K562 (cell line): ENCODE data around the gene ZFP57. TPM values are rescaled to one million over a fixed set of nuclear protein-coding genes. Genes with fewer than 3 reads are reported as not detected.

Experiments used
- ATF6 ChIP-seq: sonication (generic); formaldehyde crosslinking; IDR thresholded peaks from 2 replicates; pipeline ENCODE4 v1.4.0; 2020; ENCODE audit warnings: mild to moderate bottlenecking, missing genetic modification reagents
- COPS2 ChIP-seq: fragments of 450-650 bp; conservative IDR thresholded peaks from 2 replicates; pipeline ENCODE4 v1.6.1; 2016; ENCODE audit warnings: mild to moderate bottlenecking, moderate library complexity
- ELF4 ChIP-seq: fragments of 450-650 bp; formaldehyde crosslinking; IDR thresholded peaks from 2 replicates; pipeline ENCODE4 v1.4.0; 2022; ENCODE audit warnings: missing genetic modification characterization
- FOSL1 ChIP-seq: fragments of 200-800 bp; sonication (Bioruptor generic); conservative IDR thresholded peaks from 2 replicates; pipeline ENCODE4 v1.6.1; 2016; ENCODE audit warnings: missing genetic modification characterization, missing compliant biosample characterization
- FOXP1 ChIP-seq: sonication (generic); formaldehyde crosslinking; IDR thresholded peaks from 2 replicates; pipeline ENCODE4 v1.8.0; 2022; ENCODE audit warnings: mild to moderate bottlenecking, missing genetic modification reagents
- FUS ChIP-seq: fragments of 200-400 bp; formaldehyde crosslinking; optimal IDR thresholded peaks from 2 replicates; pipeline ENCODE3; 2017; ENCODE audit warnings: low read depth, low read length
- UBTF ChIP-seq, 2 experiments: IDR thresholded peaks; 2 replicates each; pipeline ENCODE4 v1.6.1; 2012; ENCODE audit warnings: improper control_type of control experiment in 2 of 2, low read depth in 2 of 2, low read length in 2 of 2, borderline replicate concordance in 1 of 2
- ZMIZ1 ChIP-seq, 2 experiments: fragments of 150-350 bp in 1 of 2; IDR thresholded peaks; 2 replicates each; pipeline ENCODE4 v1.6.1; 2012 to 2016; ENCODE audit warnings: low read depth in 2 of 2, low read length in 2 of 2, mild to moderate bottlenecking in 1 of 2, moderate library complexity in 1 of 2
- polyA plus RNA-seq, 8 experiments: library from polyadenylated mRNA; depleted of rRNA in 4 of 8; stranded (reverse) in 5 of 8; unstranded in 3 of 8; fragments of >200 nt; fragmentation: Nextera tagmentation in 2 of 8; fragmentation: Illumina TruSeq in 1 of 8; extraction: Ambion mirVana in 2 of 8; extraction: Trizol in 1 of 8; gene quantifications; 2 replicates each; pipeline versions ENCODE4 v1.2.1 to v1.2.3, GENCODE V29; 2011 to 2014; ENCODE audit warnings: inconsistent platforms in 1 of 8, missing spikeins in 1 of 8
- total RNA-seq, 7 experiments: library from RNA; depleted of rRNA in 6 of 7; stranded (reverse); fragments of >200 nt in 6 of 7; fragmentation: Illumina TruSeq in 2 of 7; extraction: Trizol in 2 of 7; gene quantifications; 2 replicates each; pipeline versions ENCODE4 v1.2.1 to v1.2.3, GENCODE V29; 2011 to 2021; ENCODE audit warnings: low replicate concordance in 1 of 7
- TF ChIP-seq, protein P1 (sequence below): sonication (generic); formaldehyde crosslinking; IDR thresholded peaks from 2 replicates; pipeline ENCODE4 v1.8.1; 2023; ENCODE audit warnings: mild to moderate bottlenecking, missing genetic modification reagents
- TF ChIP-seq, protein P2 (sequence below): fragments of 450-650 bp; IDR thresholded peaks from 2 replicates; pipeline ENCODE4 v1.6.1; 2018; ENCODE audit warnings: mild to moderate bottlenecking, low read depth; ENCODE audit not compliant: partially characterized antibody

Gene ZFP57
- total and polyA plus RNA-seq, 9 of the 15 experiments (the other 6 are each of a cell fraction or from before 2014, with no cell fraction given) = 0.04 to 0.28 (median 0.13) TPM

DNA sequence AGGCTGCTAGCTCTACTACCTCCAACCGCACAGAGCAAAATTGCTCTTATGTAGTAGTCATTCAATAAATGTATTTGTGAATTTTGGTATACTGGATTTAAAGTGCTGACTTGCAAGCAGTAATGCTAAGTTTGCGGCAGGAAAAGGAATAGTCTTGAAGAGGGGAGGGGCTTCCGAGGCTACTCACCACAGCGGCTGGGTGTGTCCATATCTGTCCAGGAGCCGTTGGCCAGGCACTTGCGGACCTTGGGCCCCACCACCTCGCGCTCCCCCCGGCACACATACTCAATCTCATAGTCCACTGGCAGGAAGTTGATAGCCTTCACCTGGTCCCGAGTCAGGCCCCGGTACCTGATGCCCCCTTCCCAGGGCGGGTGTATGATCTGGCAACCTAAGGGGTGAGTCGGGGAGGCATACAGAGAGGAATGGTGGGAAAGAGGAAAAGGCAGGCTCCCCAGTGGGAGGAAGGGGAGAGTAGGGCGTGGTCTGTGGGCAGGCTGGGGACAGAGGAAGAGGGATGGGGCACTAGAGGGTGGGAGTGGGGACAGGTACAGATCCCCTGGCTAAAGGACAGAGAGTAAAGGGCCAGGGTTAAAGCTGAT lies 49.6 kb downstream of the ZFP57 start (continued):
- no peak for TF ChIP-seq ZMIZ1 (IDR thresholded peaks at IDR 0.05; ENCODE audit: low read depth in 2 of 2, low read length in 2 of 2)
- TF ChIP-seq UBTF (IDR thresholded peaks at IDR 0.05; ENCODE audit: borderline replicate concordance in 1 of 2, low read depth in 2 of 2, low read length in 2 of 2) = 0 out of 4 replicates have a peak, but pooled peaks have one; percentile 49 to 50
- TF ChIP-seq COPS2 = no peak
- no peak for TF ChIP-seq FUS
- TF ChIP-seq ATF6 (CRISPR knock-in tag) = no peak
- TF ChIP-seq, protein P1, sequence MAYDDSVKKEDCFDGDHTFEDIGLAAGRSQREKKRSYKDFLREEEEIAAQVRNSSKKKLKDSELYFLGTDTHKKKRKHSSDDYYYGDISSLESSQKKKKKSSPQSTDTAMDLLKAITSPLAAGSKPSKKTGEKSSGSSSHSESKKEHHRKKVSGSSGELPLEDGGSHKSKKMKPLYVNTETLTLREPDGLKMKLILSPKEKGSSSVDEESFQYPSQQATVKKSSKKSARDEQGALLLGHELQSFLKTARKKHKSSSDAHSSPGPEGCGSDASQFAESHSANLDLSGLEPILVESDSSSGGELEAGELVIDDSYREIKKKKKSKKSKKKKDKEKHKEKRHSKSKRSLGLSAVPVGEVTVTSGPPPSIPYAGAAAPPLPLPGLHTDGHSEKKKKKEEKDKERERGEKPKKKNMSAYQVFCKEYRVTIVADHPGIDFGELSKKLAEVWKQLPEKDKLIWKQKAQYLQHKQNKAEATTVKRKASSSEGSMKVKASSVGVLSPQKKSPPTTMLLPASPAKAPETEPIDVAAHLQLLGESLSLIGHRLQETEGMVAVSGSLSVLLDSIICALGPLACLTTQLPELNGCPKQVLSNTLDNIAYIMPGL (CRISPR knock-in tag) = peak; percentile 54; the same call in 1 of the 2 replicates
- TF ChIP-seq FOSL1 (tag) = no peak; the same call in 1 of the 2 replicates
- peak; percentile 47; the same call in 1 of the 2 replicates for TF ChIP-seq ELF4
- TF ChIP-seq, protein P2, sequence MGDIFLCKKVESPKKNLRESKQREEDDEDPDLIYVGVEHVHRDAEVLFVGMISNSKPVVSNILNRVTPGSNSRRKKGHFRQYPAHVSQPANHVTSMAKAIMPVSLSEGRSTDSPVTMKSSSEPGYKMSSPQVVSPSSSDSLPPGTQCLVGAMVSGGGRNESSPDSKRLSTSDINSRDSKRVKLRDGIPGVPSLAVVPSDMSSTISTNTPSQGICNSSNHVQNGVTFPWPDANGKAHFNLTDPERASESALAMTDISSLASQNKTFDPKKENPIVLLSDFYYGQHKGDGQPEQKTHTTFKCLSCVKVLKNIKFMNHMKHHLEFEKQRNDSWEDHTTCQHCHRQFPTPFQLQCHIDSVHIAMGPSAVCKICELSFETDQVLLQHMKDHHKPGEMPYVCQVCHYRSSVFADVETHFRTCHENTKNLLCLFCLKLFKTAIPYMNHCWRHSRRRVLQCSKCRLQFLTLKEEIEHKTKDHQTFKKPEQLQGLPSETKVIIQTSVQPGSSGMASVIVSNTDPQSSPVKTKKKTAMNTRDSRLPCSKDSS = no peak
- TF ChIP-seq FOXP1 = no peak
